ENCODE results near the gene FAM131B.
A peak's percentile ranks its signal among the peaks of the same experiment; 100 is the strongest.

DNA sequence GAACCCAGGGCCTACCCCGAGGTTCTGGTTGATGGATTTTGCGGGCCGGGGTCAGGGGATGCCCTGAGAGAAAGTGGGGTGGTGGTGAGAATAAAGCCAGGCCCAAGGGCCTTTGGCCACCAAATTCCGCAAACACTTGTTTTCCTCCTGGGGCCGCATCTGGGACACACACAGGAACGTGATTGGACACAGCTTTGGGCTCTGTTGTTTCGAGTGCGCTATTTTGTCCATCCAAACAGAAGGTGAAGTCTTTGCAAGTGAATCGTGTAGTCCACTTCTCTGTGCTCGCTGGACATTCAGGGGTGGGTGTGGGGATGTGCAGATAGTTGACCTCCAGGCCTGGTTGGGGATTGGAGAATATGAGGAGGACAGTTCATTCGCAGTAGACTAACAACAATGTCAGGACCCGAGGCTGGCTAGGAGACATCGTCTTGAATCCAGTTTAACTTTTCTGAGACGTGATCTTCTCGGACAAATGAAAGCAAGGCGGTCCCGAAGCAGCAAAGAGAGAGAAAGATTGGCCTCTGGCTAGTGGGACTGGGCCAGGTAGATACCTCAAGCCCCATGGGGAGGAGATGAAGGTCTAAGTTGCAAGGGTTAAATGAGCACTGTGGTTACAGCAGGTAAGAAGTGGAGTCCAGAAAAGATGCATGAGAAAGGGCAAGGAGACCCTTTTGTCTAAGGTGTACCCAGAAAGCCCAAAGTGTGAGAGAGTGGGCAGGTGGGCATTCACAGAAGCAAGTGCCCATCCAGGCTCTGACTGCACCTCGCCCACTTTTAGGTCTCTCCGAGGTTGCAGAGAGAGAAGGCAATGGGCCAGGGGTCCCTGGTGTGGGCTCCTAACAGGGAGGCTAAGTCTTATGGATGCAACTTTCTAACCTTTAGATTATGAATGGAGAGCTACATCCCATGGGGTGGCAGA lies 764 bp upstream of the FAM131B start:
- TF ChIP-seq CTCF (IDR thresholded peaks at IDR 0.05; ENCODE audit: low read depth, low read length, poor library complexity, severe bottlenecking) (no peak), EZH2phosphoT487 (IDR thresholded peaks at IDR 0.05; ENCODE audit: borderline replicate concordance, low read length) (peak; percentile 91; the same call in 1 of the 2 replicates)

All from DOHH2 (cell line).